Mesodermal cell (in vitro differentiated cells): Measurements from ENCODE around the gene TOM1L1.

Experiments used
- H3K27ac ChIP-seq: 2 replicates; pipeline ENCODE4 v1.7.0; 2013; ENCODE audit warnings: mild to moderate bottlenecking, low read depth, low read length, moderate library complexity; ENCODE audit not compliant: severe bottlenecking
- H3K36me3 ChIP-seq: 2 replicates; pipeline ENCODE4 v1.7.1; 2013; ENCODE audit warnings: mild to moderate bottlenecking, low read length, moderate library complexity; ENCODE audit not compliant: control insufficient read depth, insufficient read depth
- H3K4me1 ChIP-seq: one replicate; pipeline ENCODE4 v1.7.1; 2013; ENCODE audit warnings: mild to moderate bottlenecking, low read length; ENCODE audit not compliant: insufficient read depth, control insufficient read depth, poor library complexity, severe bottlenecking
- H3K4me3 ChIP-seq: 2 replicates; pipeline ENCODE4 v1.7.0; 2013; ENCODE audit warnings: low read length, control low read depth, mild to moderate bottlenecking; ENCODE audit not compliant: insufficient read depth, poor library complexity, severe bottlenecking; ENCODE audit errors: extremely low read depth
- H3K9me3 ChIP-seq: 2 replicates; pipeline ENCODE4 v1.7.1; 2013; ENCODE audit warnings: mild to moderate bottlenecking, low read length, moderate library complexity; ENCODE audit not compliant: control insufficient read depth
- WGBS, 2 experiments: methylation state at CpG; one replicate each; pipeline ENCODE4 v1.1.5; 2013; ENCODE audit warnings: missing lambda C conversion rate in 2 of 2; ENCODE audit not compliant: insufficient coverage in 2 of 2; 5-methylcytosine and 5-hydroxymethylcytosine counted together

TOM1L1 gene

GRCh38 chr17:54945231-54945630 lies 44.6 kb downstream of the TOM1L1 start:
- H3K27ac ChIP-seq = no peak overlapping the region
- peaks cover 7% of the 10 kb centered on the region for H3K4me1 ChIP-seq
- H3K4me3 ChIP-seq = no peak overlapping the region
- H3K36me3 ChIP-seq = peaks cover 17% of the 10 kb centered on the region
- 86% methylated on average over 1 of the region's 1 CpG; no CpG with 5 or more reads in 1 of the 2 experiments for WGBS, 2 experiments
- H3K9me3 ChIP-seq = no peaks in the 10 kb centered on the region

GRCh38 chr17:54945671-54946070 lies 45.0 kb downstream of the TOM1L1 start:
- H3K4me3 ChIP-seq = no peak overlapping the region
- peaks cover 7% of the 10 kb centered on the region for H3K4me1 ChIP-seq
- H3K27ac ChIP-seq = no peak overlapping the region
- whole genome bisulfite sequencing, 2 experiments = no CpG with 5 or more reads among the region's 1 CpG
- H3K9me3 ChIP-seq = no peaks in the 10 kb centered on the region
- H3K36me3 ChIP-seq = peaks cover 20% of the 10 kb centered on the region

DNA sequence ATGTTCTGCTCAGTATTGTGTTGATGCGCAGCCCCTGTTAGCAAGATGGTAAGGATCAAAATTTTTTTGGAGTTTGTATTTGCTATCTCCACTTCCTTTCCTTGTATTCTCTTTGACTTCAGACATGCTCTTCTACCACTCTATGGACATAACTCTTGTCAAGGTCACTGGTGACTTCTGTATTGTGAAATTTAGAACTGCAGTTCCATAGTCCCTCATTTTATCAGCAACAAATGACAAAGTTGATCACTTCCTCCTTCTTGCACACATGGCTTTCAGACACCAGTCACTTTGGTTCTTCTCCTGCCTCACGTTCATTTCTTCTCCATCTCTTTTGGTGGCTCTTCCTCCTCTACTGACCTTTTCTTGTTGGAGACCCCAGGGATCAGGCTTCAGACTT lies 46.7 kb downstream of the TOM1L1 start:
- no peaks in the 10 kb centered on the region for H3K9me3 ChIP-seq
- H3K4me1 ChIP-seq = peaks cover 7% of the 10 kb centered on the region
- WGBS, 2 experiments = 92% methylated on average over 1 of the region's 2 CpGs; no CpG with 5 or more reads in 1 of the 2 experiments
- H3K36me3 ChIP-seq = peaks cover 36% of the 10 kb centered on the region
- H3K4me3 ChIP-seq = no peak overlapping the region
- no peak overlapping the region for H3K27ac ChIP-seq

DNA sequence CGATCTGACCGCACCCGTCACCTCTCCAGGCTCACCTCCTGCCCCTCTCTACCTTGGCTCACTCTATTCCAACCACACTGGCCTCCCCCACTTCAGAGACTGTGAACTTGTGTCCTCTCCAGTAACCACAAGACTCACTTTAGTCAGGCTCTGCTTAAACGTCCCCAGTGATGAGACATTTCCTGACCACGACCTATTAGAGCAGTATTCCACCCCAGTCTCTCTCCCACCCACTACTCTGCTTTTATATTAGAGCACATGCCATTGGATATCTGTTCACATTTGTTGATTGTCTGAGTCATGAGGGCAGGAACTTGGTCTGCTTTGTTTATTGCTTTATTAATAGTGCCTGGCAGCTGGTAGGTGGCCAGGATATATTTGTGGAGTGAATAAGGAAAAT lies 47.7 kb downstream of the TOM1L1 start:
- Histone ChIP-seq H3K27ac (no peak overlapping the region), H3K9me3 (no peaks in the 10 kb centered on the region), H3K4me3 (no peak overlapping the region), H3K4me1 (peaks cover 7% of the 10 kb centered on the region), H3K36me3 (peaks cover 43% of the 10 kb centered on the region)
- 73 to 96% methylated on average over 3 to 5 of the region's 5 CpGs for WGBS, 2 experiments

DNA sequence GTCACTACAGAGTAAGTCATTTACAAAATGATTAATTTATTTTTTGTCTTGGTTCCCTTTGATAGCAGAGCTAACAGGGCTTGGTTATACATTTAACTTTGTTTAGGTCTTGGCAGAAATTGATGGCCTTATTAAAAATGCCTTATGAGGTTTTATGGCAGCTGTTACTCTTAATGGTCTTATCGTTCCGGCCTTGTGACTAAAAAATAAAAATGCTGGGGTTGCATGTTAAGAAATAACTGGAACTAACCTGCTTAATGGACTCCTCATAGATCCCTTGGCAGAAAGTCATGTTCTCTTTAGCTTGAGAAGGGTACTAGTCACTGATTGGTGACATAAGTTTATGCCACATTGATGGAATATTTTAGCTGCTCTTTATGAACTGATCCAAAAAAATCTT lies 49.5 kb downstream of the TOM1L1 start:
- Histone ChIP-seq H3K9me3 (no peaks in the 10 kb centered on the region), H3K27ac (no peak overlapping the region), H3K4me1 (peaks cover 7% of the 10 kb centered on the region), H3K36me3 (peaks cover 51% of the 10 kb centered on the region), H3K4me3 (no peak overlapping the region)
- WGBS, 2 experiments = 85 to 90% methylated on average over 2 of the region's 2 CpGs

- Histone ChIP-seq H3K36me3 (peaks cover 55% of the 10 kb centered on the region), H3K4me3 (no peak overlapping the region), H3K9me3 (no peaks in the 10 kb centered on the region), H3K4me1 (peaks cover 7% of the 10 kb centered on the region), H3K27ac (no peak overlapping the region)
- WGBS, 2 experiments = 50% methylated on average over 1 of the region's 4 CpGs; no CpG with 5 or more reads in 1 of the 2 experiments
Measured at GRCh38 chr17:54951286-54951685, 50.6 kb downstream of the TOM1L1 start.

DNA sequence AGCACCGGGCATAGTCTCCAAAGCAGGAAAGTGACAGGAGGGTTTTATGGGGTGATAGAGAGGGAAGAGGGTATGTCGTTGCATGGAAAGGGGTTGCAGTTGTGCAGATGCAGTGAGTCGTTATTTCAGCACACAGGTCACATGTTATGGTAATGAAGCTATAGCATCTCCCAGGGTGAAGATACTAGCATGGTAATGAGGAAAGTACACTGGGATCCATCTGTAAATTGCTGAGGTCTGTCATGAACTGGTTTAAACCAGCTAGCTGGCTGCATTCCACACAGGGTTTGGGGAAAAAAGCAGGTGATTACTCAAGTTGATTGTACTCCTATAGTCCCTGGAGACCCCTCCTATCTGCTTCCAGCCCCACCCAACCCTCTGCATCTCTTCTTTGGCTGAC lies 56.1 kb downstream of the TOM1L1 start:
- WGBS, 2 experiments = 63 to 75% methylated on average over 2 to 3 of the region's 3 CpGs
- Histone ChIP-seq H3K4me1 (no peaks in the 10 kb centered on the region), H3K4me3 (no peak overlapping the region), H3K27ac (no peak overlapping the region), H3K9me3 (no peaks in the 10 kb centered on the region), H3K36me3 (peaks cover 67% of the 10 kb centered on the region)

DNA sequence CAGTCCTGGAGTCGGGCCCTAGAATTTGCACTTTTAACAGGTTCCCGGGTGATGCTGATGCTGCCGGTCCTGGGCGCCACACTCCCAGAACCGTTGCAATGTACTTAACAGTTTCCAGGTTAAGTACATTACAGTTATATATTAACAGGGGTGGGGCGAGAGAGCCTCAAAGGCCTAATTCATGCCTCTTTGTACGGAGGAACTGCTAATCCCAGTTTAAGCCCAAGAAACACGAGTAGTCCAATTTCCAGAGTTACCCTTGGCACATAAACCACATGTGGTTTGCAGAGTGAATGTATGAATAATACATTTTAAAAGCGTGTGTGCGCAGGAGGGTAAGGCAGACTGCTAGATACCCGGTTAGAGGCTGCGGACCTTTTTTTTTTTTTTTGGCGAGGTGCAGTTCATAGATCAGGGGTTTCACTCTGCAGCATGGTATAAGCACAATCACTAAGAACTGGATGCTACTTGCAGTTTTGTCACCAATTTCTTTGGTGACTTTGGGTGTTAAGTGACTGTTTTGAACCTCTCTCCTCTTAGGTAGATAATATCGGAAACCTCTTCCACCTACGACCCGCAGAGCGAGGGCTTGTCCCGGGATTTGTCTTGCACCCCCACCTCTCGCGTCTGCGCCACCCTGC lies 67.1 kb downstream of the TOM1L1 start:
- peak overlapping the region; percentile 47 for H3K27ac ChIP-seq
- no peaks in the 10 kb centered on the region for H3K9me3 ChIP-seq
- H3K4me3 ChIP-seq = peak overlapping the region; percentile 76
- 0% methylated on average over 1 to 5 of the region's 21 CpGs for WGBS, 2 experiments
- H3K36me3 ChIP-seq = peaks cover 25% of the 10 kb centered on the region
- H3K4me1 ChIP-seq = no peaks in the 10 kb centered on the region

- Histone ChIP-seq H3K4me3 (peak within 1 kb of the TSS; percentile 76), H3K36me3 (peaks cover 22% of the 10 kb centered on the region), H3K27ac (peak within 1 kb of the TSS; percentile 84), H3K9me3 (no peaks in the 10 kb centered on the region), H3K4me1 (no peaks in the 10 kb centered on the region)
- 0% methylated on average over 37 to 41 of the region's 57 CpGs for WGBS, 2 experiments
Measured at GRCh38 chr17:54968262-54968987, 67.8 kb downstream of the TOM1L1 start, which contains the start of the genes COX11 and STXBP4. COX11 (minus strand) TSS chr17:54968654; CDS start chr17:54968646, 8 bp downstream. STXBP4 (plus strand) TSS chr17:54968765; CDS start chr17:54986220, 17,455 bp downstream.

GRCh38 chr17:54968988-54969332 lies 68.3 kb downstream of the TOM1L1 start:
- no peaks in the 10 kb centered on the region for H3K4me1 ChIP-seq
- H3K36me3 ChIP-seq = peaks cover 20% of the 10 kb centered on the region
- whole genome bisulfite sequencing, 2 experiments = 0% methylated on average over 11 to 12 of the region's 13 CpGs
- no peaks in the 10 kb centered on the region for H3K9me3 ChIP-seq
- H3K4me3 ChIP-seq = peak overlapping the region; percentile 76
- H3K27ac ChIP-seq = peak overlapping the region; percentile 84
